G401.6 (cell line): Measurements from ENCODE around the gene HKDC1.

Source experiments
- FAIRE-seq: peaks from 2 replicates; lab custom pipeline; 2012; peaks lifted over from hg19 to GRCh38; lab: Jason Lieb, UNC

The HKDC1 gene

GRCh38 chr10:69215405-69216171, 4.5 kb upstream of the HKDC1 start:
- no peak for FAIRE-seq

DNA sequence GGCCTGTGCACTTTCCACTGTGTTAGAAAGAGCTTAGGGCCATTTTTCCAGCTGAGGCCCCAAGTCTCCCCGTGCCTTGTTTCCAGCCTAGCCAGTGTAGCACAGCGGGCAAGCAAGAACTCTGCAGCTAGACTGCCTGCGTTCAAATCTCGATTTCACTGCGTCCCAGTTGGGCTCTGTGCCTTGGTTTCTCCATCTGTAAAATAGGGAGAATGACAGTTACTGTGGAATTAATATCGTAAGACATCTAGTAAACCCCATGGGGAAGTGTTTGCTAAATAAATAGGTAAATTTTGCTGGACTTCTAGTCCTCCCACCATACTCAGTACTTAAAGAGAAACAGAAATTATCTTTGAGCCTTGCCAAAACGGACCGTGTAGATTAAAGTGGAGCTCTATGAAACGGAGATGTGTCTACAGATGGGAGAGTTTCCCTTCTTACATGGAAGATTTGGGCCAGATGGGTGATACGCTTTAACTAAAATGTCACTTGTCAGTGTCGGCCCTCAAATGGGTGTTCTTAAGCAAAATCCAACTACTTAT, 3.5 kb upstream of the HKDC1 start:
- no peak for FAIRE-seq

- peak; percentile 91 for FAIRE-seq
Measured at GRCh38 chr10:69217119-69217754, 2.9 kb upstream of the HKDC1 start.

DNA sequence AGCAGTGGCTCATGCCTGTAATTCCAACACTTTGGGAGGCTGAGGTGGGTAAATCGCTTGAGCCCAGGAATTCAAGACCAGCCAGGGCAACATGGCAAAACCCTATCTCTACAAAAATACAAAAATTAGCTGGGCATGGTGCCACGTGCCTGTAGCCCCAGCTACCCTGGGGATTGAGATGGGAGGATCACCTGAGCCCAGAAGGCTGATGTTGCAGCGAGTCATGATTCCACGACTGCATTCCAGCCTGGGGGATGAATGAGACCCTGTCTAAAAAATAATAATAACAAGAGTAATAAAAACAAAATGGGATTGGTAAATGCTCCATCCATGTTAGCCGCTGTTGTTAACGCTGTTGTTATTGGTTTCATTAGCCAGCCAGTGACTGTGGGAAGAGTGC, 1.3 kb upstream of the HKDC1 start:
- FAIRE-seq, result no peak

GRCh38 chr10:69220507-69220906, 375 bp downstream of the HKDC1 start:
- no peak for FAIRE-seq

- FAIRE-seq, result peak; percentile 80
Measured at GRCh38 chr10:69222157-69223027, 2.3 kb downstream of the HKDC1 start.

GRCh38 chr10:69223028-69223342, 2.9 kb downstream of the HKDC1 start:
- FAIRE-seq, result no peak

DNA sequence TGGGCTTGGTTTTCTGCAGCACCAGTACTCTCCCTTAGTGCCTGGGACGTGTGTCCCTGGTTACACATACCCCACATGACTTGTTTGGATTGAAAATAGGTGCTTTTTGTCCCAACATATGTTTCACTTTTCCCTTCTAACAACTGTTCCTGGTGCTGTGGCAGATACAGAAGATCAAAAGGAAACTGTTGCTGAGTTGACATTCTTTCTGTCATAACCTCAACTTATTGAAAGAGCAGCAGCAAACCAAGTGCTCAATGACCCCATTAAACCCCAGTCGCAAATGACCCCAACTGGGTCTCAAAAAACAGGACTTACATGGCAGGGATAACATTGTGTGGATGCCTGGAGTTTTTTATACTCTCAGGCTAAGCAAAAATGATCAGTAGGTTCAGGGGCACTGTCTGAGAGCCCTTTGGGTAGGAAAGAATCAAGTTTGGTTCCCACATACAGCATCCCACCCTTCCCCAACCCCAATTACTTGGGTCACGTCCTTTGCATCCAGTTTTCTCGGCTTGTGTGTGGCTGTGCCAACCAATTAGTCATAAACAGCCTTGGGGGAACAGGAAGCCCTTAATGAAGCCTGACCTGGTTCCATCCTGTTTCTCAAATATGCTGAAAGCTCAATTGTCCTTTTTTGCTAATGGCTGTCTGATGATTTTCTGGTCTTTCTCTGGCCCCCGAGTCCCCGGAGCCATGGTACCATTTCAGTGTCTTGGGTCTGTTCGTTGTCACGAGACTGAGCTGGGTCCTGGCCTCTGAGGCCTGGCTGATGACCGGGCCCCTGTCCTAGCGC, 4.9 kb downstream of the HKDC1 start:
- no peak for FAIRE-seq

GRCh38 chr10:69225681-69226080, 5.5 kb downstream of the HKDC1 start:
- FAIRE-seq, result no peak

- FAIRE-seq, result no peak
Measured at GRCh38 chr10:69226919-69227450, 6.9 kb downstream of the HKDC1 start.

DNA sequence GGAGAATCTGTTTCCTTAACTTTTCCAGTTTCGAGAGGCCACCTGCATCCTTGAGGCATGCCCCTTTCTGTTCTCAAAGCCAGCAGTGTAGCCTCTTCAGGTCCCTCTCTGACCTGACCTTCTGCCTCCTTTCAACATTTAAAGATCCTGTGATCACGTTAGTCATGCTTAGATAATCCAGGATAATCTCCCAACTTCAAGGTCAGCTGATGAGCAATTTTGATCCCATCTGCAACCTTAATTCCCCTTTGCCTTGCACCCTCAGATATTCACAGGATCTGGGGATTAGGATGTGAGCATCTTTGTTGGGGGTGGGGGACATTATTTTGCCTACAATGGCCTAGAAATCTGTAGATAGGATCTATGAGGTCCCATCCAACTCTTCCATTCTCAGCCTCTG, 8.0 kb downstream of the HKDC1 start:
- no peak for FAIRE-seq

DNA sequence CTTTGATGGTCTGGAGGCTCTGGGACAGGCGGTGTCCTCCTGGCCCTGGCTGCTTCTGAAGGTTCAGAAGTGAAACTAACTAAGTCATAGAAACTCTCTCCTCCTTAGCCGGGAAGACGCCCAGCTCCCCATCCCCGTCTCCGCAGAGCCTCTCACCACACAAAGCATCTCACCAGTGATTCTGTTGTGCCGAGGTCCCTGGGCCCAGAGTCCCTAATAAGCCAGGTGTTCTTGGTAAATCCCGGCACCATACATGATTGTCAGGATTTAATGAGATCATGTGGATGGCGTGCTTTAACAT, 9.4 kb downstream of the HKDC1 start:
- FAIRE-seq, result no peak

DNA sequence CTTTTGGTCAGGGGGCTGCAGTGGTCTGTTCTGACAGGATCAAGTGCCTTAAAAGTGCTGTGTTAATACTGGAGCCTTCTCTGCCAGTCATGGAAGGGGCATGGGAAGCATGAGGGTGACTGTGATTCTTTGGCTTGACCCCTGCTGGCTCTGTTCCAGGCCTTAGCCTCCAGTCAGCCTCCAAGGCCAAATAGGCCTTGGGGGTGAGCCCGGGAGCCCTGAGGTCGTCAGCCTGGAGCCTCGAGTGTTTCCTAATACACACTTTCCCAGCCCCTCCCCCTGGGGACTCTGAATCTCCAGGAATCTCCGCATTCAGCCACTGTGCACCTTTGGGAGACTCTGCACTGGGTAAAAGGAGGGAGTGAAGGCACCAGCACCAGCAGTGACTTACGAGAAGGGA, 10.0 kb downstream of the HKDC1 start:
- FAIRE-seq, result no peak

DNA sequence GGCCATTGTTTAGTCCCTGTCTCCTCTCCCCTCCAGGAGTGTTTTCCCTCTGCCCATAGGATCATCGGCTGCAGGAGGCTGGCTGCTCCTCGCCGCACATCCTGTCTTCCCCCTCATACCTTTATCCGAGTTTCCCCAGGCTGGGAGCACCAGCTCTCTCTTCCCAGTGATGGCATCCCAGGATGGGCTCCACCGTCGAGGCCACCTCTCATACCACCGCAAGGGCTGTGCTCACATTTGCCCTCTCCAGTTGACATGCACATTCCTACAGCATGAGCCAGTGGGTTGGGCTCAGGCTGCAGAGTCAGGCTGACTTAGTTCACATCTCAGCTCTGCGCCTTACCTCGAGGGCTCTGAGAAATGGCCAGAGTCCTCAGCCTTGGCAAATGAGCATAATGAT, 12.1 kb downstream of the HKDC1 start:
- no peak for FAIRE-seq

GRCh38 chr10:69232736-69233480, 12.8 kb downstream of the HKDC1 start:
- FAIRE-seq, result no peak

DNA sequence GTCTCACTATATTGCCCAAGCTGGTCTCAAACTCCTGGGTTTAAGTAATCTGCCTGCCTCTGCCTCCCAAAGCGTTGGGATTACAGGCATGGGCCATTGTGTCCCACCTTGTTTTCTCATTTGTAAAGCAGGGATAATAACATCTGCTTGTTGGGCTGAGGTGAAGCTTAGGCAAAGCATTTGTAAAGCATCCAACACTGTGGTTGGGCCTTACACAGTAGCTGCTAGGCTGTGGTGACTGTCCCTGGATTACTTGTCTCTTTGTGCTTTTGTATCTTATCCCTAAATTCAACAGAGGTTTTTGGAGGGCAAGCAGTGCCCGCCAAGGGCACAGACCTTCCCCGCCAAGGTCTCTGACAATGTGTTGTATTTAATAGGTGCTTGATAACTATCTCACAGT, 14.3 kb downstream of the HKDC1 start:
- FAIRE-seq, result no peak

DNA sequence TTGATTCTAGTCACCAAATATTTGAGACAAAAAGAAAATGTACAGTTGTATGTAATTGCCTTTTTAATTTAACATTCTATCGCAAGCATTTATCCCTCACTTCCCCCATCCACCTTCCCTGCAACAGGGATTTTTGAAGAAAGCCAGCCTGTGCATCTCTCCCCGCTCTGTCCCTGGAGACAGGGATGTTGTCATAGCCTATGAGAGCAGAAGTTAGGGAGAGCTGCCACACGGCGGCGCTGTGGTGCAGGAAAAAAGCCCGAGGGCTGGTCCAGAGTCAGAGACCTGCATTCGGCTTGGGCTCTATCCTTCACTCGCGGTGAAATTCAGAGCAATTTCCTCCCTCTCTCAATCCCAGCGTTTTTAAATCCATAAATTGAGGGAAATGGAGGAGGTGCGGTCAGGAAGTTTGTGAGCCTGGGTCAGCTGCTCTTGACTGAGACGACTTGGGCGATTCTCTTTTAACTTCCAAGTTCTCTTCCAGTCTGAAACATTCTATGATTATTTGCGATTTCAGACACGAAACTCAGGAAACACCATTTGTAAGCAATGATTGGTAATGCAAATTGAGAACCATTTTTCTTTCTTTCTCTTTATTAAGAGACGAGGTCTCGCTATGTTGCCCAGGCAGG, 17.5 kb downstream of the HKDC1 start:
- peak; percentile 82 for FAIRE-seq

DNA sequence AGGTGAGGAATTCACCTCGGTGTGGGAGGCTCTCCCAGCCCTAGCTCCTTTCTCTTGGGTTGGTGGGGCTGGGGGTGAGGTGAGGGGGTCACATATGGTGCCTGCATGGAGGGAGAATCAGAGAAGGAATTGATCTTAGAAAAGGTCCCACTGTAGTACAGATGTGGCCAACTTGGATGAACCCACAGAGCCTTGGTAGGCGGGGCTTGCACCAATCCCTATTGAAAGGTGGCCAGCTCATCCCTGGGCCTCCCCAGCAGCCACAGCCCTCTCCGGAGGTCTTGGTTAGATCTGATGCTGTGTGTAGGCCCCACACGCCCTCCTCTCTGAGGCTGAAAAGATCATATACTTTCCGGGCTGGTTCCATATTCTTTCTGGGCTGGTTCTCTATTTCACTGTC, 19.0 kb downstream of the HKDC1 start:
- FAIRE-seq, result no peak

DNA sequence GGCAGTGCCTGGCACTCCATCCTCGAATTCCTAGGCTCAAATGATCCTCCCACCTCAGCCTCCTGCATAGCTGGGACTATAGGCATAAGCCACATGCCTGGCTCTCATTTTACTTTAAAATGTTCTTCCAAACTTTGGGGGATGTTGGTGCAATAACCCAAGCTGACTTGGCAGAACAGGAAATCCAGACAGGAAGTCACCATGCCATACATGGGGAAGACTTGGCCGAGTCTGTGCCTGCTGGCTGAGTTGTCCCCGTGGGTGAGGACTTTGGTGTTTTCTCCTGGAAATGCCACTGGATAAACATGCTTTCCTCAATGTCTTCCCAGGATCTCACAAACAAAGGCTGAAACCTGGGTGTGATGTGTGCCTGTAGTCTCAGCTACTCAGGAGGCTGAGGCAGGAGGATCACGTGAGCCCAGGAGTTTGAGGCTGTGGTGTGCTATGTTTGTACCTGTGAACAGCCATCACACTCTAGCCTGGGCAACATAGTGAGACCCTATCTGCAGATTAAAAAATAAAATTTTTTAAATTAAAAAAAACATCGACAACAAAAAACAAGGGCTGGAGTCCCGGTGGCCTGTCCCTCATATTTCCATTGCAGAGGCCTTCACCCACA, 19.8 kb downstream of the HKDC1 start:
- FAIRE-seq, result no peak

GRCh38 chr10:69240455-69240854, 20.3 kb downstream of the HKDC1 start:
- FAIRE-seq, result no peak
